ENCODE data around the gene HEPACAM2.

Gene HEPACAM2

GRCh38 chr7:93179173-93179572 lies 47.1 kb downstream of the HEPACAM2 start:
- Histone ChIP-seq H3K4me3 (replicated peaks; ENCODE audit: insufficient read depth, low read length) (no peak overlapping the region), H3K27me3 (ENCODE audit: insufficient read depth, poor library complexity, severe bottlenecking) (peaks cover 16% of the 10 kb centered on the region), H3K27ac (replicated peaks) (no peak overlapping the region)
- no peak for TF ChIP-seq GABPA (IDR thresholded peaks at IDR 0.05; ENCODE audit: low read depth)
- no peak for TF ChIP-seq SPI1 (IDR thresholded peaks at IDR 0.05; ENCODE audit: borderline replicate concordance, low read depth)
- TF ChIP-seq CTCF (IDR thresholded peaks at IDR 0.05; ENCODE audit: insufficient read depth, low read length) = no peak
- no peak for TF ChIP-seq REST (IDR thresholded peaks at IDR 0.05; ENCODE audit: insufficient replicate concordance, low read depth)
- no peak for TF ChIP-seq POLR2AphosphoS5 (IDR thresholded peaks at IDR 0.05; ENCODE audit: low read depth)
- no peak for DNase-seq (ENCODE audit: low read depth in 1 of 2, low spot score in 1 of 2)

- no peak for DNase-seq (ENCODE audit: low read depth in 1 of 2, low spot score in 1 of 2)
- no peak for TF ChIP-seq SPI1 (IDR thresholded peaks at IDR 0.05; ENCODE audit: borderline replicate concordance, low read depth)
- no peak for TF ChIP-seq CTCF (IDR thresholded peaks at IDR 0.05; ENCODE audit: insufficient read depth, low read length)
- no peak for TF ChIP-seq POLR2AphosphoS5 (IDR thresholded peaks at IDR 0.05; ENCODE audit: low read depth)
- TF ChIP-seq GABPA (IDR thresholded peaks at IDR 0.05; ENCODE audit: low read depth) = no peak
- no peak for TF ChIP-seq REST (IDR thresholded peaks at IDR 0.05; ENCODE audit: insufficient replicate concordance, low read depth)
- H3K27ac ChIP-seq (replicated peaks) = no peak overlapping the region
- H3K27me3 ChIP-seq (ENCODE audit: insufficient read depth, poor library complexity, severe bottlenecking) = peaks cover 16% of the 10 kb centered on the region
- no peak overlapping the region for H3K4me3 ChIP-seq (replicated peaks; ENCODE audit: insufficient read depth, low read length)
Observed at GRCh38 chr7:93178213-93178612, 48.1 kb downstream of the HEPACAM2 start.

GRCh38 chr7:93176992-93177580 lies 49.2 kb downstream of the HEPACAM2 start:
- TF ChIP-seq REST (IDR thresholded peaks at IDR 0.05; ENCODE audit: insufficient replicate concordance, low read depth) (no peak), CTCF (IDR thresholded peaks at IDR 0.05; ENCODE audit: insufficient read depth, low read length) (no peak), POLR2AphosphoS5 (IDR thresholded peaks at IDR 0.05; ENCODE audit: low read depth) (no peak), GABPA (IDR thresholded peaks at IDR 0.05; ENCODE audit: low read depth) (no peak), SPI1 (IDR thresholded peaks at IDR 0.05; ENCODE audit: borderline replicate concordance, low read depth) (no peak)
- no peak for DNase-seq (ENCODE audit: low read depth in 1 of 2, low spot score in 1 of 2)
- H3K27ac ChIP-seq (replicated peaks) = no peak overlapping the region
- no peak overlapping the region for H3K4me3 ChIP-seq (replicated peaks; ENCODE audit: insufficient read depth, low read length)
- H3K27me3 ChIP-seq (ENCODE audit: insufficient read depth, poor library complexity, severe bottlenecking) = peaks cover 13% of the 10 kb centered on the region

Measured in HL-60 (cell line).